DOHH2 (cell line): Measurements from ENCODE around the gene PIKFYVE.

Experiments used
- H3F3A ChIP-seq: fragments of 200-600 bp; sonication (generic), shearing (Covaris generic); 2 replicates; pipeline ENCODE4 v1.6.0; 2016; ENCODE audit warnings: antibody characterized with exemption, mild to moderate bottlenecking; ENCODE audit not compliant: control insufficient read depth, insufficient read depth
- H3K27ac ChIP-seq: fragments of 200-600 bp; sonication (generic); 2 replicates; pipeline ENCODE4 v1.5.1; 2014; ENCODE audit warnings: low read depth, mild to moderate bottlenecking, low read length, moderate library complexity
- H3K27me3 ChIP-seq: fragments of 200-600 bp; sonication (generic); 2 replicates; pipeline ENCODE4 v1.6.1; 2014; ENCODE audit warnings: mild to moderate bottlenecking, low read length, mixed read lengths; ENCODE audit not compliant: control insufficient read depth
- H3K36me3 ChIP-seq: fragments of 200-600 bp; sonication (generic); 2 replicates; pipeline ENCODE4 v1.6.1; 2014; ENCODE audit warnings: mild to moderate bottlenecking, low read length, moderate library complexity, mixed read lengths; ENCODE audit not compliant: control insufficient read depth
- H3K4me1 ChIP-seq: fragments of 200-600 bp; sonication (generic); 2 replicates; pipeline ENCODE4 v1.6.1; 2014; ENCODE audit warnings: mild to moderate bottlenecking, low read length, mixed read lengths; ENCODE audit not compliant: control insufficient read depth
- H3K4me2 ChIP-seq: fragments of 200-600 bp; sonication (generic); 2 replicates; pipeline ENCODE4 v1.6.0; 2014; ENCODE audit warnings: mild to moderate bottlenecking, low read length, moderate library complexity
- H3K4me3 ChIP-seq: fragments of 200-600 bp; sonication (generic); 2 replicates; pipeline ENCODE4 v1.5.1; 2014; ENCODE audit warnings: mild to moderate bottlenecking, low read length, mixed read lengths
- H3K79me2 ChIP-seq: fragments of 200-600 bp; sonication (generic); 2 replicates; pipeline ENCODE4 v1.6.1; 2014; ENCODE audit warnings: mild to moderate bottlenecking, low read length, mixed read lengths; ENCODE audit not compliant: control insufficient read depth
- H3K9me2 ChIP-seq: fragments of 200-600 bp; sonication (generic); replicated peaks from 2 replicates; pipeline ENCODE4 v1.6.1; 2014; ENCODE audit warnings: mild to moderate bottlenecking, low read length, mixed read lengths; ENCODE audit not compliant: control insufficient read depth
- H3K9me3 ChIP-seq: fragments of 200-600 bp; sonication (generic); 2 replicates; pipeline ENCODE4 v1.6.1; 2014; ENCODE audit warnings: antibody characterized with exemption, low read length, mixed read lengths; ENCODE audit not compliant: control insufficient read depth, insufficient read depth
- H4K20me1 ChIP-seq: fragments of 200-600 bp; sonication (generic); 2 replicates; pipeline ENCODE4 v1.6.0; 2014; ENCODE audit warnings: low read depth, mild to moderate bottlenecking, antibody characterized with exemption, low read length, moderate library complexity; ENCODE audit not compliant: control insufficient read depth, insufficient read depth
- EZH2phosphoT487 ChIP-seq: fragments of 200-600 bp; sonication (generic); IDR thresholded peaks from 2 replicates; pipeline ENCODE4 v1.6.1; 2017; ENCODE audit warnings: borderline replicate concordance, mild to moderate bottlenecking, antibody characterized with exemption, low read length, moderate library complexity, mixed read lengths
- TF ChIP-seq, protein P1 (sequence below): fragments of 200-600 bp; sonication (generic); IDR thresholded peaks from one replicate; pipeline ENCODE4 v1.5.1; 2014; ENCODE audit warnings: antibody characterized with exemption, mild to moderate bottlenecking, low read depth, low read length; ENCODE audit not compliant: poor library complexity, severe bottlenecking

PIKFYVE gene

GRCh38 chr2:208296610-208297009, 30.6 kb downstream of the PIKFYVE start:
- TF ChIP-seq EZH2phosphoT487, result no peak
- TF ChIP-seq, protein P1, sequence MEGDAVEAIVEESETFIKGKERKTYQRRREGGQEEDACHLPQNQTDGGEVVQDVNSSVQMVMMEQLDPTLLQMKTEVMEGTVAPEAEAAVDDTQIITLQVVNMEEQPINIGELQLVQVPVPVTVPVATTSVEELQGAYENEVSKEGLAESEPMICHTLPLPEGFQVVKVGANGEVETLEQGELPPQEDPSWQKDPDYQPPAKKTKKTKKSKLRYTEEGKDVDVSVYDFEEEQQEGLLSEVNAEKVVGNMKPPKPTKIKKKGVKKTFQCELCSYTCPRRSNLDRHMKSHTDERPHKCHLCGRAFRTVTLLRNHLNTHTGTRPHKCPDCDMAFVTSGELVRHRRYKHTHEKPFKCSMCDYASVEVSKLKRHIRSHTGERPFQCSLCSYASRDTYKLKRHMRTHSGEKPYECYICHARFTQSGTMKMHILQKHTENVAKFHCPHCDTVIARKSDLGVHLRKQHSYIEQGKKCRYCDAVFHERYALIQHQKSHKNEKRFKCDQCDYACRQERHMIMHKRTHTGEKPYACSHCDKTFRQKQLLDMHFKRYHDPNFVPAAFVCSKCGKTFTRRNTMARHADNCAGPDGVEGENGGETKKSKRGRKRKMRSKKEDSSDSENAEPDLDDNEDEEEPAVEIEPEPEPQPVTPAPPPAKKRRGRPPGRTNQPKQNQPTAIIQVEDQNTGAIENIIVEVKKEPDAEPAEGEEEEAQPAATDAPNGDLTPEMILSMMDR, result no peak
- Histone ChIP-seq H3K9me3 (no peaks in the 10 kb centered on the region), H3K27me3 (no peaks in the 10 kb centered on the region), H3K27ac (no peak overlapping the region), H3K4me1 (peaks cover 13% of the 10 kb centered on the region), H3K9me2 (no peaks in the 10 kb centered on the region), H3K36me3 (peaks cover 86% of the 10 kb centered on the region), H3F3A (peaks cover 2% of the 10 kb centered on the region; the same call in 1 of the 2 replicates), H4K20me1 (no peaks in the 10 kb centered on the region), H3K4me3 (no peak overlapping the region), H3K4me2 (no peak overlapping the region), H3K79me2 (peaks cover 17% of the 10 kb centered on the region)

- Histone ChIP-seq H3K27me3 (no peaks in the 10 kb centered on the region), H3F3A (peaks cover 2% of the 10 kb centered on the region; the same call in 1 of the 2 replicates), H3K4me3 (no peak overlapping the region), H3K4me2 (no peak overlapping the region), H4K20me1 (no peaks in the 10 kb centered on the region), H3K79me2 (peaks cover 11% of the 10 kb centered on the region), H3K27ac (no peak overlapping the region), H3K9me2 (no peaks in the 10 kb centered on the region), H3K4me1 (peaks cover 13% of the 10 kb centered on the region), H3K36me3 (peaks cover 87% of the 10 kb centered on the region), H3K9me3 (no peaks in the 10 kb centered on the region)
- TF ChIP-seq, protein P1, result no peak
- no peak for TF ChIP-seq EZH2phosphoT487
Measured at GRCh38 chr2:208297961-208298360, 31.9 kb downstream of the PIKFYVE start.

DNA sequence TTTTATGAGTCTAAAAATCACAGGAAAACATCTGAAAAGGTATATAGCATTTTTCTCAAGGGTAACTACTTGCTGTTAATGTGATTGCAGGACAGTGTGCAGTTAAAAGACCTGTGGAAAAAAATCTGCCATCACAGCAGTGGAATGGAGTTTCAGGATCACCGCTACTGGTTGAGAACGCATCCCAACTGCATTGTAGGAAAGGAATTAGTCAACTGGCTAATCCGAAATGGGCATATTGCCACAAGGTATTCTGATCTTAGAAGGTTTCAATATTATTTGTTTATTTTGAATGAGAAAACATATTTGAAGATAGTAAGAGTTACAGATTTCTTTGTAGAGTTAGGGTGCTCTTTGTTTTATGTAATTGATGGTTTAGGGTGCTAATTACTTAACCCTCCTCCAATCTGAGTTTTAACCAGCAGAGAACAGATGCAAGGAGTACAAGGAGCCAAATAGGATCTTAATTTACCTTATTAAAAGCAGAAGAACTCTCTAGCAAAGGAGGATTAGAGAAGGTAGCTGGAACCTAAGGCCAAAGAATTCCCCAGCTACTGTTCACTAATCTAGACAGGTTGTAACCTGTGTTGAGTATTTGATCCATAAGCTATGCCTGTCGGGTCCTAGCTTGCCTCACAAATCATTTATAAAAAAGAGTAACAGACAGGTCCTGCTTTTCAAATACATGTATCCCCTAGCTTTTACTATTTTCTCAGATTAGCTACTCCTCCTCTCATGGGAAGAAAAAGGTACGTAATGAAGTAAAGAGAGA, 35.0 kb downstream of the PIKFYVE start:
- Histone ChIP-seq H3K9me3 (no peaks in the 10 kb centered on the region), H3K79me2 (0 out of 2 replicates have a peak, but pooled peaks cover 2% of the 10 kb centered on the region), H3K4me3 (no peak overlapping the region), H3K27ac (no peak overlapping the region), H4K20me1 (no peaks in the 10 kb centered on the region), H3K4me1 (peaks cover 13% of the 10 kb centered on the region), H3K36me3 (peaks cover 81% of the 10 kb centered on the region), H3K9me2 (no peaks in the 10 kb centered on the region), H3F3A (peaks cover 2% of the 10 kb centered on the region; the same call in 1 of the 2 replicates), H3K27me3 (no peaks in the 10 kb centered on the region), H3K4me2 (no peak overlapping the region)
- TF ChIP-seq, protein P1, result no peak
- no peak for TF ChIP-seq EZH2phosphoT487
